Stimulated activated CD8-positive, alpha-beta memory T cell treated with anti-CD3 and anti-CD28 coated beads, Interleukin-4, amount 100 ng/mL, for 48 hours (primary cell): ENCODE measurements around the gene SCAMP1.
A peak's percentile ranks its signal among the peaks of the same experiment; 100 is the strongest.

Experiments used
- DNase-seq: peaks from one replicate; pipeline ENCODE4 v3.0.0-alpha.2; 2020

Gene SCAMP1

DNA sequence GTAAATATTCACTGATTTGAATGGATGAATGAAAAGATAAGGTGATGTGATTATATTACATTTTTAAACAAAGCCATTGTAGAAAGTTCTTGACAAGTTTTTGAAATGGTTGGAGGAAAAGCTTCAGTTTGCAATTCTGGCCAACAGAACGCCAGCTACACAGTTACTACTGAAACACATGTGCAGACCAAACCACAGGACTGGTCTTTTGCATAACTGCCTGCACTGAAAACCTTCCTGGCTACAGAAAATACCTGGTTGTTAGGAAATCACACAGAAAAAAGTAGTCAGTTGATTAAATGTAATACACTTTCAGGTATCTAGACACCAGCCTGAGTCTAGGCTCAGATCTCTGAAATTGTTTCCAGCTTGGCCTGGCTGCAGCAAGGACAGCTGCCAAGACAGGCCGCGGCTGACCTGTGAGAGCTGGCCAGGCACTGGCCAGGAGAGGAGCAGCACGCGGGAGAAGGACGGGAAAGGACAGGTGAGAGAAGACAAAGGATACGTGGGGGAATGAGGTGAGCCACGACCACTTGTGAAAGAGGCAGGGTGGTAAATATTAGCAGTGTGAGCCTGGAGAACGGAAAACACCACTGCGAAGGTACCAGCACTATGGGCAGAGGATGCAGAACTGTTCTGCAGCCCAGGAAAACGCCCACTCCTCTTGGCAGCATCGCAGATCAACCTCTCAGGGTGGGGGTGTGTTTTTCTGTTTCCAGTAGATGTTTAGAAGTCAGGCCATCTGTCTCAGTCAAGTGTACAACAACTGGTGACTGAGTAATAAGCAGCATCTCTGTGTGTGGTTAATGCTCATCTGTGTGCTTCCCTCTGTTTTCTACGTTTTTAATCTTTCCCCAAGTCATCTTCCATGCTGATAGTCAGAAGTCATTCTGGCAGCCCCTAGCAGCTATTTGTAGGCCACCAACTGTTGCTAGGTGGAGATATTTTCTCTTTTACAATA is 137.4 kb downstream of the SCAMP1 start:
- DNase-seq = no peak

DNA sequence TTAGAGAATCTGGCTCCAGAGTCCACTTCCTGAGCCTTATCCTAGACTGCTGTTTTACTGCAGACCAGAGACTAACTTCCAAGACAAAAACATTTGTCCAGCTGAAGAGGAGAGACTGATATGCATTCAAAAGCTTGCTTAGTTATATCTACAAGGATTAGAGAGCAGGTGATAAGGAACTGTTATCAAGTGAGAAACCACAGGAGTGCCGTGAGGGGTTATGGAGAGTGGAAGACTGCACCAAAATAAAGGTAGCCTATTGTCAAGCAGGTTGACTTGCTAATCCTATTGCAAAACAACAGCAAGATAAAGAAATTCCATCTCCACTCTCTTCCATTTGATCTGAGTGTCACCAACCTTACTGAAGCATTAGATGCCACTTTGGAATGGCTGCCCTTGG is 139.1 kb downstream of the SCAMP1 start:
- no peak for DNase-seq

DNA sequence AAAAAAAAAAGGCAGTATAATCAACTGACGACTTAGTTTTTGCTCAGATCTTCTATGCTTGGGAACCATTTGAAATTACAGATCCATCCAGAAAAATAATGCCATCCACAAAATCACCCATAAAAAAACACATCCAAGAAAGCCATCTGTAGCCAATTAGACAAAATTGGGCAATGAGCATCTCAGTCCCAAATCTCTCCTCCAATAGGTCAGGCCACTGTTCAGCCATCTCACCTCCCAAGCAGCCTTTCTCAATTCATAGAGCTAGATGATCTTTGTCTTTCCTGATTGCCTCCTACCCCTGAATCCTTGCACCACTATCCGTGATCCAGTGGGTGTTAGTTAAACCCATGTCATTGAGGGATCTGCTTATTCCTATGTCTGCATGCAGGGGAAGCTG is 139.6 kb downstream of the SCAMP1 start:
- no peak for DNase-seq

DNA sequence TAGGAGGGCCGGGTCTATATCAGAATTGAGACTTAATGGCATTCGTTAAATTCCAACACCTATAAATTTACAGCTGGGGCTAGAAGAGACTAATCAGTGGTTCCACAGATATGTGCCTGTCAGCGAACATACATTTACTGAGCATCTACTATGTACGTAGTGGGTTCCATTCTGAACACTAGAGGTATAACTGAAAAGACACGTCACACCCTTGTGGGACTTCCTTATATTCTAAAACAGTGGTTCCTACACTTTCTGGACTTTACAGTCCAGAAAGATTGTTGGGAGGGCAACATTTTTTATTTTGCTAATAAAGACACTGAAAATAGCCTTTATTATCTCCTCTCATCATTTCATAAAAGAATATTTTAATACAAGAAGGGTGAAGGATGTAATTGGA is 140.5 kb downstream of the SCAMP1 start:
- DNase-seq = no peak

DNA sequence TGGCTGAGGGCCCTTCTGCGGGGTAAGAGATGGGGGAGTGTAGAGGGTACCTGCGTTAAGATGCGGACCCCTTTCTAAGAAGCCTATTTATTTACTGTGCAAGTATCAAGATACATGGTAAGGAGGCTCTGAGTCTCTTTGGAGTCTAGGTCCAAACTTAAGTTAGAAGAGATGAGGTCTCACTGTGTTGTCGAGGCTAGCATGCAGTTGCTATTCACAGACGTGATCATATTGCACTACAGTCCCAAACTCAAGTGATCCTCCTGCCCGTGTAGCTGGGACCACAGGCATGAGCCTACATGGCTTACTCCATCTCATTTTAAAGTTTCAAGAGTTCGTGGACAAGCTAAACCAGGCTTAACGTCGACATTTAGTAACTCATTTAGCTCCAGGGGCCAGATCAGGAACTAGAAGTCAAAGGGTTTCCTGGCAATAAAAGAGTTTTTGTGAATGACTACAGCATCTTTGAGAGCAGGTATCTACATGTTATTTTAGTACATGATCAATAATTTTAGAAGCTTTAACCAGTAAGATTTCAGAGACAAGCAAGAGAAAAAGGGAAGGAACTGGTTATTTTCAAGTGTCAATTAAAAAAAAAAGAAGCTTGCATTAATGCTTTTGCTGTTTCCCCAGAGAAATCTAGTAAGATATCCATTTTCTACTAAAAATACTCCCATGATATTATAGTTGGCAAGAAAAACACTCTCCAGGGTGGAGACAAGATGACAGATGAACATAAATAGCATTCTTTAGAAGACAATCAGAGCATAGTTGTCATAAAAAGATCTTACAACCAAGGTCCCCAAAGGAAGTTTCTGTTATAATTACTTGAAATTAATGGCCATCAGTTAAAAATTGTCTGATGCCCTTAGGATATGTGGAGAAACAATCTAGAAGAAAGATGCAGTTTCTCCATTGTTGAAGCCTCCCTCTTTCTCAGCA is 141.3 kb downstream of the SCAMP1 start:
- no peak for DNase-seq

DNA sequence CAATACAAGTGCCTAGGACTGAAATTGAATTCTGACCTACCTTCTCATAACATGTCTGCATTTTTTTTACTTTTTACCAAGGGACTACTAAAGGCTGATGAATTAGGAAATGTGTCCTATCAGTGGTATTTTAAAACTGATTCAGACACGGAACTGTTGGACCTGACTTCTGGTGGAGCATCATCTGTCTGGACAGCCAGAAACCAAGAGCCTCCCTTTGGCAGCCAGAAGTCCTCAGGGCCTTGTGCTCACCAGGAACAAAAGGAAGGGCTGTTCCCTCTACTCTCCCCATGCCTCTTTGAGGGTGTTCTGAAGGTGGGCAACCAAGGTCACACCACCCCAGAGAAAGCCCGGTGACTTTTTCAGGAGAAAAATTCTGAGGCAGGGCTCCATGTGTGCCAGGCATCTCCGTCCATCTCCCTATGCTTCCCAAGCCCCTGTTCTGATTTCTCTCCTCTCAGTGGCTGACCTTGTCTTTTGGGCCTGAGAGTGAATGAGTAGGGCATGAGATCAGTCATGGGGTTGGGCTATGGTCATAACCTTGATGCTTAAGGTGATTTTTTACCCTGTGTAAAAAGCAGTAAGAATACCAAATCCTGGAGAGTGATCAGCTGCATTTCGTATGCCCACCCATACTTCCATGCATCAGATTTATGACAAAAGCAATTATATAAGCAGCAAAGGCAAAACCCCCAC is 143.7 kb downstream of the SCAMP1 start:
- DNase-seq = no peak

DNA sequence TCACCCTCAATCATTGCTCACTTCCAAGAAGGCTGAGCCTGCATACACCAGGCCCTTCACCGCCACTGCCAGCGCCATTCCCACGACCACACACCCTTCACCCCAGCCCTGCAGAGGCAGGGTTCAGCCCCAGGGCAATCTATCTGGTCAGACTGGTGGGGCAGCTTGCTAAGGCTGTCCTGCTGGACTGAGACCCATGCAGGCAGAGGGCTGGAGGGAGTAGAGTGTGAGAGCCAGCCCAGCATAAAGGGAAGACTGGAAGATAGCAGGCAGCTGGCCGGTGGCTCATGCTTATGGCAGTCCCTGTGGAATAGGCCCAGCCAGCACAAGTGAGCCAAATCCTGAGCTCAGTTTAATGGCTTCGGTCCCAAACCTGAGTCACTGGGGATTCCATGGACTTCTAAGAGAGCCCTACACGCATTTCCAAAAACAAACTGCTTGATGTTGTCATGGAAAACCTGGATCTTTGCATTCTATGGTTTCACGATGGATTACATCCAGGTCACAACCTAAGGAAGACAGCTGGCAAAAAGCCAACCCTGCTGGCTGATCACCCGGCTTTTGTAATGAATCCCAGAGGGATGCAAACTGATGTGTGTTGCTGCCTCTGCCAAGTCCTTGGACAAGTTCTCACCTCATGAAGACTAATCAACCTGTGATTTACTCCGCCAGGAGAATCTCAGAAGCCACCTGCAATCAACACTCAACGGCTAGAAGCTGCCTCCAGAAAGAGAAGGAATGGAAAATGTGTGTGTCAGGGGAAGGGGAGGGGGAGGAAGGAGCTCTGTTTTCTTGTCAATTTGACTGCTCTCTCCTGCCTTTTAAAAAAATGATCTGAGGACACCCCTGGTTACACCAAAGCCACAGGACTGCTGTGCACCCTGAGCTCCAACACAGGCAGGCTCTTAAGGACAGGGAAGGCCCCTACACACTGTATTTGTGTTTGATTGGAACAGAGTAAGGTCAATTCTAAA is 144.6 kb downstream of the SCAMP1 start:
- DNase-seq = no peak

DNA sequence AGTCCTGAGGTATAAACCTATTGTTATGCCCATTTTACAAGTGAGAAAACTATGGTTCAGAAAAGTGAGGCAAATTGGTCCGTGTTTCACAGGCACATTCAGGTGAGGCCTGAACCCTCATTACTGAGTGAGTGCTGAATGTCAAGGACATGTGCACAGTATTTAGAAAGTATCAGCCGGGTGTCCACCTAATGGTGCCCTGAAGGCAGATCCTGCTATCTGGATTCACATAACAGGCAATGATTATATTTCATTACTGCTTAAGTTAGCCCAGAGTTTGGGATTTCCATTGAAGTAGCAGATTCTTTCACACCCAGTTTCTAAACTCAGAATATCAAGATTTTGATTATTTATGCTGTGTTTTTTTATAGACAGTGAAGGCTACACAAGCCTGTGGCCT is 145.4 kb downstream of the SCAMP1 start:
- DNase-seq = no peak

DNA sequence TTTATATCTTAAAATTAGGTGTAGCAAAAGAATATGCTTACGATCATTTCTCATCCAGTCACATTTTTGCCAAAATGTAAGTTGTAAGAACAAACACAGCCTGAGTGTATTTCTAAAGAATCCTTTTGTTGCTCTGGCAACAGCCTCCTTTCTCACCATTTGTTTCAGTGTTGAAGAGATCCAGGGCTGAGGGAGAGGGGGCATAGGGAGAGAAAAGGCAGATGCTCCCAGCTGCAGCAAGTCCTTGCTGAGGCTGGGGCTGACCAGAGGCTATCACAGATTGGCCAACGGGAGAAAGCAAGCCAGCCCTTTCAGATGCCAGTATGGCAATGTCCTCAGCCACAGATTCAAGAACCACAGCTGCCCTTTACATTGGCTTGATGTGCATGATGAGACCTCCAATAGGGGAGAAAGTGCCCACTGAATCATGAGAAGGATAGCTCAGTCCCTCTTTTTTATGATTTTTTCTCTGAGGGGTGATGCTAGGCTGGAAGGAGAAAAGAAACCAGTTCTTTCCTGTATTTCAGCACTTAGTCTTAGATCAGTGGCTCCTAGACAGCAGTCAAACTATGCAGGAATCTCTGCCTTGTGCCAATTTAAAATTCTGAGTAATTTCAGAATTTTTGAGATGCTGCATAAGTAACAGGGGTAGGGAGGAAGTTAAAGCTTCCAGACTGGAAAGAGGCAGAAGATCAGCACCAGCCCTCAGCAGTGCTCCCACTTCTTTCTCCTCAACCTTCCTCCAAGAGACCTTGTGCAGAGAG is 146.0 kb downstream of the SCAMP1 start:
- no peak for DNase-seq

DNA sequence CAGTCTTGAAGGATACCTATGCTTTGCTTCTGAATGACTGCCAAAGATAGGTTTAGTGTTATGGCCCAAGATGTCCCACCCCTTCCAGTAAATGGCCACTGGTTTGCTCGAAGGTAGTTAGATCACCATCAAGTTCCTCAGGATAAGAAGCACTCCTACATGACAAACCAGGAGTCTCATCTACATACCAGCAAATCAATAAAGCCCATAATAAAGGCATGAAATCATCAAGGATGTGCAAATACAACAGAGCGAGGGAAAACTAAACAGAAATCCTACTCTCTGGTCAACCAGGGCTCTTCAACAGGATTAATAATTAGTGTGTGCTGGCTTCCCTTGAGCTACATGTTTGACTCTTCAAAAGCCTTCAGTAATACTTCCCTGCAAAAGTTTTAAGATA is 147.1 kb downstream of the SCAMP1 start:
- no peak for DNase-seq

DNA sequence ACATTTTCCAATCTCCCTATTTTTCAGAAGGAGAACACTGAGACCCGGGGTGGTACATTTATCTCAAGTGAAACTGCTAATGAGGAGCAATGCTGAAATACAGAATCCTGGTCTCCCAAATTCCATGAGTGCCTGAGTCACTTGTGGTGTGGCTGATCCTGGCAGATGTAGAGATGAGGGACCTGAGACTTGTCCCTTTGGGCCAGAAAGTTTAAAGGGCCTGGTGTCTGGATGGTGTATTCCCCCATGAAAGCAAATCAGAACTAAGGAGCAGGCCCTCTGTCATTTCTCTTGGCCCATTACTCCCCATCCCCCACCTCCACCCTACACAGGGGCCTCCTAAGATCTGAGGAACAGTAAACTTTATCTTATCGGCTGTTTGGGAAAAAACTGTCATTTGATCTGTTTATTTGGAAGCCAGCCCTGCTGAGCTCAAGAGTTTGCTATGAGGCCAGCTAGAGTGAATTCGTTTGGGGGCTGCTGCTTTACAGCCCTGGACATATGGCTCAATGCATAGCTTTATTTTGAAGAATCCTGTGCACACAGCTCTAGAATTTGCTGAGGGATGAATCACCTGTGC is 147.9 kb downstream of the SCAMP1 start:
- DNase-seq = no peak

DNA sequence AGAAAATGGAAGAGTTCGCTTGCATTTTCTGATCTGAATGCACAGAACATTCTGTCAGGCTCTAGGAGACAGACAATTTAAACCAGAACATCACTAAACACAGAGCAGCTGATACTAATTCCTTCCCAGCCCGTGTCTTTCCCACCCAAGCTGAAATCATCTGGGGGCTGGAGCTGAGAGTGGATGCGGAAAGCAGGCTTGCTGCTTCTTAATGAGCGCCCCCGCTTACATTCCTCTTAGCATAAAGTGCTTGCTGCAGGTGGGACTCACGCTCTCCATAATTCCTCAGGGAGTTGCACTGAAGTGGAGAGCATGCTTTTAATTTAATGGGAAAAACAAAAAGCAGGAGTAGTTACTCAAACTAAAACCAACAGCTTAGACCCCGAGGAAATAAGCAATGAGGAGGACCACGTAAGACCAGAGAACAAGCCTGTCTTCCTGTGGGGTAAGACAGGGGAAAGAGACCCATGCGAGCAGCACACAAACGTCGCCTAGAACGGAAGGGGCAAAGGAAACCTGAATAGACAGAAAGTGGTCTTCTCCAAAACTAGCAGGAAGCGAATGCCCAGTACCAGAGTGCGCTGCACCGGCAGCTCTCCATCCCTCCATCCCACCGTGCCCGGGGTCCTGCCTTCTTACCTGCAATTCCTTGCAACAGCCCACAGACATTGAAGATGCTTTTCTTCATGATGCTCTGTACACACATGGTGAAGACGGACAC is 148.9 kb downstream of the SCAMP1 start:
- DNase-seq = no peak

DNA sequence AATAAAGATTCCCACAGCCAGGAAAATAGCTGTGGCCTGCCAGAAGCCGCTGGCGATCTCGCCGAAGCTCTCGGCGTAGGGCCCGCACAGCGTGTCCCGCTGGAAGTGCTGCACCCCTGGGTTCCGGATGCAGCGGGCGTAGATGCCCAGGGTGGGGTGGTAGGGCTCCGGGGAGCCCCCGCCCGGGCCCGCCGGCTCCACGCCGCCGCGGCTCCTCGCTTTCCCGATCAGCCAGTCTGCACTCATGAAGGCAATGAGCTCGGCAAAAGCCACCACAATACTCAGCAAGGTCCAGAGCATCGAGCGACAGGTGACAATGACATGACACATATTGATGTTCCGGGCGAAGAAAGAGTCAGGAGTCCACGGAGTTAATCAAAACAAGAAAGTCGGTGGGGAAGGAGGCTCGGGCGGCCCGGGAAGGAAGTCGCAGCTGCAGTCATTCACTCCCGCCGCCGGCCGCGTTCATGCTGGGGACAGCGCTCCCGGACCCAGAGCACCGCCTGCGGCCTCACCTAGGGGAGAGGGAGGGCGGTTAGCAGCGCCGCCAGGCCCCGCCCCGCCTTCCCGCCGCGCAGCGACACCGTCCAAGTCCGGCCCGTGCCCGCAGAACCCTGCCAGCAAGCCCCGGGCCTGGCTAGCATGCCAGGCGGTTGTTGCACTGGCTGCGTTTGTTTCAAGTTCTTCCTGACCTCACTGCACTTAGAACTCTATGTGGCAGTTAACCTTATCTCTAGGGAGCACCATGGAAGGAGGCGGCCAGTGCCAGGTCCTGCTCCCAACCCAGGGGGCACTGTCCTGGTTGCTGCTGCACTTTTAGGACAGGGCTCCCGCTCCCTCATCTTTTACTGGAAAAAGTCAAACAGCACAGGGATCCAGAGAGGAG is 149.7 kb downstream of the SCAMP1 start:
- DNase-seq = peak; percentile 57

DNA sequence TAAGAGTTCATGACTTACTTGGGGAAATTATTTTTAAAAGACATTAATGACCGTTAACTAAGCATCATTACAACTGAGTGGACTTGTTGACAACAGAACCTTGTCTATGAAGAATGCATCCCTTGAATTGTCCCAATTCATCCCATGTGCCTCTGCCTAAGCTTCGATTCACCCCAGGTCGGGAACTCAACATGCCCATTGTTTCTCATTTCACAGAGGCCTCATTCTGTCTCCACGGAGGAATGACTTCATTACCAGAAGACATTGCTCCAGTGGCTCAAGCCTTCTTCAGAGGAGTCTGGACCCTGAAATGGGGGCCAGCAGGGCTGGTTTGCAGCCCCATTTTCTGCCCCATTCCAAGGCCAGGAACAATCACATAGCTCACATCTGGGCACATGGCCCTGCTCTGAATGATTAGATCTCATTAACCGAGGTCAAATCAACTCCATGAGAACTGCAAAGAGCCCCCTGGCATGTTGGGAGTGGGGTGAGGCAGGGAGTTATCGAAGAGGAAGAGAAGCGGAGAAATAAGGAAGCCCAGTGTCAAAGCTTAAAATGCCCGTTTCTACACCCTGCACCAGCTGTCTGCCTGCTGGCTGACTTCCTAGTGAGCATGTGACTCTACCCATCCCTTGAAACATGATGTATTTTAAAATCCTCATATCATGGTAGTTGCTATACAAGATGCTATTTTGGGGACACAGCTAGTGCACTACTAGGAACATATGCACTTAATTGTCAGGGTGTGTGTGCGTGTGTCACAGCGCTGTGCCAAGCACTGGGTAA is 150.9 kb downstream of the SCAMP1 start:
- DNase-seq = no peak

DNA sequence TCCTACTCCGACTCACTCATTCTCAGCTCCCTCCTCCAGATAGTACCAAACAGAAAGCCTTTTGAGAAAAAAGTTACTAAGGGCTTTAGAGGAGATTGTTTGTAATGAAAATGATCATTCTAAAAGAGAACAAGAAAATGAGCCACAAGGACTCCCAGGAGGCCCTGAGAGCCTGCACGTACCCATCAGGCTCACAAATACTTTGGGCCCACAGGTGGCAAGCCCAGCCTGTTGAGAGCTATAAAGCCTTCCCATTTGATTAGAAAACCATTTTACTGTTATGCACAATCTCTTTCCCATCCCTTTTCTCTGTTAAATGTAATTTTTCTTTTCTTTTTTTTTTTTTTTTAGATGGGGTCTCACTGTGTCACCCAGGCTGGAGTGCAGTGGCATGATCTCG is 152.0 kb downstream of the SCAMP1 start:
- DNase-seq = no peak

DNA sequence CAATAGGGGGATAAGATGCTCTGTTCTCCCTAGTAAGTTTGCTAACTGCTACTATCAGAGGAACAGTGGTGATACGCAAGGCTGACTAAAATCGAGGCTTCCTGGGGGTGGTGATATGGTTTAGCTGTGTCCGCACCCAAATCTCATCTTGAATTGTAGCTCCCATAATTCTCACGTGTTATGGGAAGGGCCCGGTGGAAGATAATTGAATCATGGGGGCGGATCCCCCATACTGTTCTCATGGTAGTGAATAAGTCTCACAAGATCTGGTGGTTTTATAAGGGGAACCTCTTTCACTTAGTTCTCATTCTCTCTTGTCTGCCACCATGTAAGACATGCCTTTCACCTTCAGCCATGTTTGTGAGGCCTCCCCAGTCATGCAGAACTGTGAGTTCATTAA is 153.0 kb downstream of the SCAMP1 start:
- no peak for DNase-seq

DNA sequence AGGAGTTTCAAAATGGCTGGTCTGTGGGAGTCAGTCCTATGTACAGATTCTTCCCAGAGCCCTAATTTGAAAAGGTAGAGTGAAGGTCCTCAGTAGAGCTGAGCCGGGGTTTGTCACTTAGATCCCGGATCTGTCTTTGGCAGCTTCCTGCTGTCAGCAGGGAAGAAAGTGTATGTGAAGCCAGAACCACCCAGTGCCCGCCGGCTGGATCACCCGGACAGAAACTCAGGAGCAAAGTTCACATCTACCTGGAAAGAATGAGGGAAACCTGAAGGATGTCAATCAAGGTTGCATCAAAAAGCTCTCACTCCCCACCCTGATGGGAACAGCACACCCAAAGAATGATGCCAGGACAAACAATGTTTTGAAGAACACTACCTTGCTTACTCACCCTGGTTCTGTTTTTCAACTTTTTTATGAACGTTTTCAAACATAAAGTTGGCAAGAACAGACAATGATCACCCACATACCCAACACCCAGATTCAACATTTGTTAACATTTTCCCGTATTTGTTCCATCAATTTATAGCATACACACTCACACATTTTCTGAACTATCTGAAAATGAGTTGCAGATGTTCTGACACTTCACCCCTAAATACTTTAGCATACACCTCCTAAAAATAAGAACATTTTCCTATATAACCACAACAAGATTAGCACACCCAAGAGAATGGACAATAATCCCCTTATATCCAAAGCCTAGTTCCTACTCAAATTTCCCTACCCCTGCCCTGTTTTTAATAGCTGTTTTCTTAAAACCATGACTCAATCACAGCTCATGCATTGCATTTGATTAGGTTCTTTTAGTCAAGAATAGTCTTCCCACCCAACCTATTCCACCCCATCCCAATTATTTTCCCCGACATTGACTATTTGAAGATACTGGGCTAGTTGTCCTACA is 154.3 kb downstream of the SCAMP1 start:
- DNase-seq = no peak
